Measurements from ENCODE around the gene OPCML.

OPCML gene

GRCh38 chr11:132866783-132867545, 665.3 kb downstream of the OPCML start:
- Histone ChIP-seq H3K4me3 (ENCODE audit: insufficient read depth, low read length, poor library complexity, severe bottlenecking) (no peak overlapping the region), H3K79me2 (ENCODE audit: insufficient read depth, low read length) (no peaks in the 10 kb centered on the region), H3K27ac (ENCODE audit: low read depth, low read length) (no peak overlapping the region), H2AFZ (ENCODE audit: low read depth, low read length, severe bottlenecking) (no peak overlapping the region), H3K9me3 (ENCODE audit: insufficient read depth, low read length) (no peaks in the 10 kb centered on the region), H4K20me1 (ENCODE audit: low read depth, low read length) (no peaks in the 10 kb centered on the region), H3K9ac (ENCODE audit: low read length) (no peak overlapping the region), H3F3A (ENCODE audit: insufficient read depth) (no peaks in the 10 kb centered on the region), H3K36me3 (ENCODE audit: low read length) (no peaks in the 10 kb centered on the region), H3K27me3 (ENCODE audit: low read length) (no peaks in the 10 kb centered on the region), H3K9me2 (replicated peaks; ENCODE audit: insufficient read depth, low read length) (no peaks in the 10 kb centered on the region), H3K4me2 (ENCODE audit: low read depth, low read length, poor library complexity, severe bottlenecking) (no peak overlapping the region)
- TF ChIP-seq EZH2phosphoT487 (conservative IDR thresholded peaks at IDR 0.05; ENCODE audit: low read length) (no peak), CTCF (IDR thresholded peaks at IDR 0.05; ENCODE audit: insufficient read depth, low read length, poor library complexity, severe bottlenecking) (no peak)

- no peaks in the 10 kb centered on the region for H3K79me2 ChIP-seq (ENCODE audit: insufficient read depth, low read length)
- no peak overlapping the region for H3K4me2 ChIP-seq (ENCODE audit: low read depth, low read length, poor library complexity, severe bottlenecking)
- H3K36me3 ChIP-seq (ENCODE audit: low read length): no peaks in the 10 kb centered on the region
- no peak overlapping the region for H3K4me3 ChIP-seq (ENCODE audit: insufficient read depth, low read length, poor library complexity, severe bottlenecking)
- no peaks in the 10 kb centered on the region for H4K20me1 ChIP-seq (ENCODE audit: low read depth, low read length)
- H3K9ac ChIP-seq (ENCODE audit: low read length): no peak overlapping the region
- H3K9me3 ChIP-seq (ENCODE audit: insufficient read depth, low read length): no peaks in the 10 kb centered on the region
- no peak overlapping the region for H2AFZ ChIP-seq (ENCODE audit: low read depth, low read length, severe bottlenecking)
- no peak overlapping the region for H3K27ac ChIP-seq (ENCODE audit: low read depth, low read length)
- TF ChIP-seq EZH2phosphoT487 (conservative IDR thresholded peaks at IDR 0.05; ENCODE audit: low read length) (no peak), CTCF (IDR thresholded peaks at IDR 0.05; ENCODE audit: insufficient read depth, low read length, poor library complexity, severe bottlenecking) (no peak)
- no peaks in the 10 kb centered on the region for H3F3A ChIP-seq (ENCODE audit: insufficient read depth)
- no peaks in the 10 kb centered on the region for H3K9me2 ChIP-seq (replicated peaks; ENCODE audit: insufficient read depth, low read length)
- H3K27me3 ChIP-seq (ENCODE audit: low read length): no peaks in the 10 kb centered on the region
Observed at GRCh38 chr11:132865623-132866022, 666.7 kb downstream of the OPCML start.

- no peaks in the 10 kb centered on the region for H3K9me3 ChIP-seq (ENCODE audit: insufficient read depth, low read length)
- H3F3A ChIP-seq (ENCODE audit: insufficient read depth): no peaks in the 10 kb centered on the region
- no peaks in the 10 kb centered on the region for H4K20me1 ChIP-seq (ENCODE audit: low read depth, low read length)
- H2AFZ ChIP-seq (ENCODE audit: low read depth, low read length, severe bottlenecking): no peak overlapping the region
- TF ChIP-seq EZH2phosphoT487 (conservative IDR thresholded peaks at IDR 0.05; ENCODE audit: low read length) (no peak), CTCF (IDR thresholded peaks at IDR 0.05; ENCODE audit: insufficient read depth, low read length, poor library complexity, severe bottlenecking) (no peak)
- H3K79me2 ChIP-seq (ENCODE audit: insufficient read depth, low read length): no peaks in the 10 kb centered on the region
- H3K4me3 ChIP-seq (ENCODE audit: insufficient read depth, low read length, poor library complexity, severe bottlenecking): no peak overlapping the region
- no peak overlapping the region for H3K4me2 ChIP-seq (ENCODE audit: low read depth, low read length, poor library complexity, severe bottlenecking)
- no peaks in the 10 kb centered on the region for H3K9me2 ChIP-seq (replicated peaks; ENCODE audit: insufficient read depth, low read length)
- no peak overlapping the region for H3K27ac ChIP-seq (ENCODE audit: low read depth, low read length)
- H3K27me3 ChIP-seq (ENCODE audit: low read length): no peaks in the 10 kb centered on the region
- no peaks in the 10 kb centered on the region for H3K36me3 ChIP-seq (ENCODE audit: low read length)
- H3K9ac ChIP-seq (ENCODE audit: low read length): no peak overlapping the region
Observed at GRCh38 chr11:132864811-132865576, 667.3 kb downstream of the OPCML start.
